Ascending aorta (tissue), 2 donors: ENCODE measurements around the gene XXYLT1. TPM values are rescaled to one million over a fixed set of nuclear protein-coding genes. Genes with fewer than 3 reads are reported as not detected.
A peak's percentile ranks its signal among the peaks of the same experiment; 100 is the strongest.

Experiments
- DNase-seq, 2 donors: peaks; one replicate each; pipeline ENCODE4 v3.0.0-alpha.2; 2019; ENCODE audit warnings: low spot score in 2 of 2
- H3K27ac ChIP-seq, 2 donors: fragments of 200-600 bp; sonication (generic); one replicate each; pipeline ENCODE4 v1.5.1; 2016 to 2017; ENCODE audit warnings: mild to moderate bottlenecking in 1 of 2
- H3K27me3 ChIP-seq: fragments of 200-600 bp; sonication (generic); one replicate; pipeline ENCODE4 v1.5.1; 2017
- H3K36me3 ChIP-seq, 2 donors: fragments of 200-600 bp; sonication (generic); one replicate each; pipeline ENCODE4 v1.5.1; 2016
- H3K4me1 ChIP-seq, 2 donors: fragments of 200-600 bp; sonication (generic); one replicate each; pipeline ENCODE4 v1.5.1; 2016 to 2017; ENCODE audit warnings: mild to moderate bottlenecking in 1 of 2
- H3K4me3 ChIP-seq, 2 donors: fragments of 200-600 bp; sonication (generic); one replicate each; pipeline ENCODE4 v1.5.1; 2016 to 2017; ENCODE audit warnings: mild to moderate bottlenecking in 1 of 2
- H3K9me3 ChIP-seq, 2 donors: fragments of 200-600 bp; sonication (generic); one replicate each; pipeline ENCODE4 v1.5.1; 2016
- CTCF ChIP-seq, 3 experiments: fragments of 200-600 bp in 2 of 3; fragments of 450-650 bp in 1 of 3; sonication (generic) in 2 of 3; IDR thresholded peaks; one replicate each; pipeline ENCODE4 v1.5.1; 2016 to 2019; ENCODE audit warnings: antibody characterized with exemption in 3 of 3, mild to moderate bottlenecking in 1 of 3, moderate library complexity in 1 of 3
- intact Hi-C: fragments of 100-400 bp; cut with DNase I; formaldehyde crosslinking; loops from one replicate; pipeline ENCODE4 v1.15.1; 2023
- total RNA-seq: library from RNA; depleted of rRNA; stranded (reverse); fragments of >200 nt; gene quantifications from one replicate; pipeline ENCODE4 v1.1.0, GENCODE V29; 2016

The XXYLT1 gene
- total RNA-seq, 1 donor from 2014 or later = 41.0 TPM

- intact Hi-C loops = no loop called here
- no peaks in the 10 kb centered on the region for H3K4me1 ChIP-seq
- H3K36me3 ChIP-seq = peaks cover 16 to 47% of the 10 kb centered on the region in 2 donors
- TF ChIP-seq CTCF (IDR thresholded peaks at IDR 0.05) = no peak
- DNase-seq = no peak
- H3K27me3 ChIP-seq = no peaks in the 10 kb centered on the region
- no peak overlapping the region for H3K27ac ChIP-seq
- no peaks in the 10 kb centered on the region for H3K9me3 ChIP-seq
- no peak overlapping the region for H3K4me3 ChIP-seq
Measured at GRCh38 chr3:195285372-195285771, 14.4 kb upstream of the XXYLT1 start.

GRCh38 chr3:195284842-195285241, 13.9 kb upstream of the XXYLT1 start:
- Histone ChIP-seq H3K9me3 (no peaks in the 10 kb centered on the region), H3K27ac (no peak overlapping the region), H3K36me3 (peaks cover 16 to 45% of the 10 kb centered on the region in 2 donors), H3K27me3 (no peaks in the 10 kb centered on the region), H3K4me1 (no peaks in the 10 kb centered on the region), H3K4me3 (no peak overlapping the region)
- no peak for TF ChIP-seq CTCF (IDR thresholded peaks at IDR 0.05)
- no peak for DNase-seq
- intact Hi-C loops = no loop called here

- intact Hi-C loops = no loop called here
Measured at GRCh38 chr3:195282961-195283360, 12.0 kb upstream of the XXYLT1 start.

GRCh38 chr3:195274259-195274966, 3.5 kb upstream of the XXYLT1 start:
- DNase-seq = no peak
- no peak for TF ChIP-seq CTCF (IDR thresholded peaks at IDR 0.05)
- H3K9me3 ChIP-seq = no peaks in the 10 kb centered on the region
- intact Hi-C loops = loop anchor here (5.0 to 10.0 kb wide), 3 partner anchors 268 to 640 kb away; partner anchors contain the start of genes LSG1 and PPP1R2
- H3K4me1 ChIP-seq = peaks cover 0 to 11% of the 10 kb centered on the region in 2 donors
- H3K36me3 ChIP-seq = peaks cover 0 to 5% of the 10 kb centered on the region in 2 donors
- H3K27ac ChIP-seq = no peak overlapping the region
- H3K4me3 ChIP-seq = no peak overlapping the region
- H3K27me3 ChIP-seq = no peaks in the 10 kb centered on the region

More at GRCh38 chr3:195282961-195283360, 12.0 kb upstream of the XXYLT1 start:
- no peak for TF ChIP-seq CTCF (IDR thresholded peaks at IDR 0.05)
- H3K4me1 ChIP-seq = no peaks in the 10 kb centered on the region
- H3K27ac ChIP-seq = no peak overlapping the region
- no peaks in the 10 kb centered on the region for H3K27me3 ChIP-seq
- H3K36me3 ChIP-seq = peaks cover 5 to 38% of the 10 kb centered on the region in 2 donors
- no peak overlapping the region for H3K4me3 ChIP-seq
- no peaks in the 10 kb centered on the region for H3K9me3 ChIP-seq
- no peak for DNase-seq

GRCh38 chr3:195271410-195272243, 668 bp upstream of the XXYLT1 start:
- Histone ChIP-seq H3K36me3 (no peaks in the 10 kb centered on the region), H3K4me3 (peak overlapping the region; percentile 67 to 90), H3K27ac (peak overlapping the region; percentile 70 to 82), H3K27me3 (no peaks in the 10 kb centered on the region), H3K4me1 (peaks cover 0 to 14% of the 10 kb centered on the region in 2 donors), H3K9me3 (no peaks in the 10 kb centered on the region)
- TF ChIP-seq CTCF (IDR thresholded peaks at IDR 0.05) = peak; percentile 91 to 97 (median 94)
- intact Hi-C loops = loop anchor here (1.0 to 10.0 kb wide), 5 partner anchors 172 to 643 kb away; partner anchors contain the start of genes ACAP2, LSG1 and PPP1R2
- DNase-seq = peak; percentile 27 to 91
